ENCODE results near the gene RAP1A. TPM values are rescaled to one million over a fixed set of nuclear protein-coding genes. Genes with fewer than 3 reads are reported as not detected.
"Not testable (repeated sequence)": the region's sequence is repeated elsewhere in the genome, so short reads cannot be mapped to it uniquely, and the experiment has no call there.

RAP1A gene
- polyA plus RNA-seq, 1 experiment = 78.1 TPM

DNA sequence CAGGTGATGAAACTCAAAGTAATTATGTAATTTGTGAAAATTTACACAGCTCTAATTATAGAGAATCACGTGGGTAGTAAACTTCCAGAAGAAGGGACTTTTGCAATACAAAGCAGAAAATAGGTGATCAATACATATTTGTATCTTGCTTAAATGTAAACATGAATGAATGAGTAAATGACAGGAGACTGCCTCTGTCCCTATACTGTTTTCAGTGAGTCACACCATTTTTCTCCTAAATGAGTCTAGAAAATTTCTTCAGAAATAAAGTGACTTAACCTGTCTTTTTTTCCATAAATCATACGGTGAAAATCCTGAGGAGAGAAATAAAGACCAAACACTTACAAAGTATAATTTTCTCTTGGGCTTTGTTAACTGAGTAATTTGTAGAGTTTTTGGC, 11.9 kb downstream of the RAP1A start:
- DNase-seq (ENCODE audit: low read depth, low spot score) = no peak
- Histone ChIP-seq H3K9me3 (ENCODE audit: control insufficient read depth, insufficient read depth, low read length) (no peaks in the 10 kb centered on the region), H3K27me3 (ENCODE audit: control insufficient read depth, insufficient read depth, low read length) (no peaks in the 10 kb centered on the region), H3K4me3 (ENCODE audit: low read depth, low read length) (no peak overlapping the region), H3K27ac (ENCODE audit: low read depth, low read length) (no peak overlapping the region)
- ChIA-PET CTCF (interaction anchor here (2.8 kb wide), 1 partner anchor 123 kb away, joined by 8 read pairs; no protein-coding TSS in a partner anchor), POLR2A (no interaction called here)
- TF ChIP-seq, protein P1, sequence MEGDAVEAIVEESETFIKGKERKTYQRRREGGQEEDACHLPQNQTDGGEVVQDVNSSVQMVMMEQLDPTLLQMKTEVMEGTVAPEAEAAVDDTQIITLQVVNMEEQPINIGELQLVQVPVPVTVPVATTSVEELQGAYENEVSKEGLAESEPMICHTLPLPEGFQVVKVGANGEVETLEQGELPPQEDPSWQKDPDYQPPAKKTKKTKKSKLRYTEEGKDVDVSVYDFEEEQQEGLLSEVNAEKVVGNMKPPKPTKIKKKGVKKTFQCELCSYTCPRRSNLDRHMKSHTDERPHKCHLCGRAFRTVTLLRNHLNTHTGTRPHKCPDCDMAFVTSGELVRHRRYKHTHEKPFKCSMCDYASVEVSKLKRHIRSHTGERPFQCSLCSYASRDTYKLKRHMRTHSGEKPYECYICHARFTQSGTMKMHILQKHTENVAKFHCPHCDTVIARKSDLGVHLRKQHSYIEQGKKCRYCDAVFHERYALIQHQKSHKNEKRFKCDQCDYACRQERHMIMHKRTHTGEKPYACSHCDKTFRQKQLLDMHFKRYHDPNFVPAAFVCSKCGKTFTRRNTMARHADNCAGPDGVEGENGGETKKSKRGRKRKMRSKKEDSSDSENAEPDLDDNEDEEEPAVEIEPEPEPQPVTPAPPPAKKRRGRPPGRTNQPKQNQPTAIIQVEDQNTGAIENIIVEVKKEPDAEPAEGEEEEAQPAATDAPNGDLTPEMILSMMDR (IDR thresholded peaks at IDR 0.05; ENCODE audit: low read depth, low read length) = no peak

DNA sequence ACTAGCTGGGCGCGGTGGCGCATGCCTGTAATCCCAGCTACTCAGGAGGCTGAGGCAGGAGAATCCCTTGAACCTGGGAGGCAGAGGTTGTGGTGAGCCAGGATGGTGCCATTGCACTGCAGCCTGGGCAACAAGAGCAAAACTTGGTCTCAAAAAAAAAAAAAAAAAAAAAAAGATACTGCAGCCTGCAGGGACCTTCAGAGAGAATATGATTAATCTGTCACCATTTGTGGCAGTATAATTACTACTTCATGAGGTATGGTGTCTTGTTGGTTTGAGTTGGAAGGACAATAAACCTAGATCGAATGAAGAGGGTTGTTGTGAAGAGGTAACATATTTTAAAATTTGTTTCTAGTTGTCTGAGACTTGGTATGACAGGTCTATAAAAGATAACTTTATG, 13.2 kb downstream of the RAP1A start:
- H3K4me3 ChIP-seq (ENCODE audit: low read depth, low read length); H3K27me3 ChIP-seq (ENCODE audit: control insufficient read depth, insufficient read depth, low read length); H3K27ac ChIP-seq (ENCODE audit: low read depth, low read length); H3K9me3 ChIP-seq (ENCODE audit: control insufficient read depth, insufficient read depth, low read length); DNase-seq (ENCODE audit: low read depth, low spot score); CTCF ChIA-PET; POLR2A ChIA-PET: not testable (repeated sequence)

DNA sequence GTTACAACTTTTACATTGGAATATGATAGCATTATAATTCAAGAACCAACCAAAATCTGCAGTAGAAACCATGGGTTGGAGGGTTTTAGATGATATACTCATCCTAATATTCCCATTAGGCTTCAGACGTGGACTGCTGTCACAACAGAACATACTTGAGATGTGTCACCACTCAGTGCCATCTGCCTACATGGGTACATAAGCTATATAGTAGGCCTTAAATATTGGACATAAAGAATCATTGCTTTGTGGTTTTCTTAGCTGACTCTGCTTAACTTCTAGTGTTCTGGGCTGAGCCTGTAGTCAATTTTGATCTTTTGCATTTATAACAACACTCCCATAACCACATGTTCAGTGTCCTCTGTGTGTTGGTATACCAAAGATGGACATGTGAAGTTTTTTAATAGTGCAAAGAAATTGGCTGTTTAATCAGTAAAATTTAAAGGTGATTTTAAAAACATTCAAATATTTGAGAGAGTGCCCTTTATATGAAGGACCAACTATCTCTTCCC, 14.2 kb downstream of the RAP1A start:
- DNase-seq (ENCODE audit: low read depth, low spot score) = no peak
- ChIA-PET POLR2A (no interaction called here), CTCF (no interaction called here)

DNA sequence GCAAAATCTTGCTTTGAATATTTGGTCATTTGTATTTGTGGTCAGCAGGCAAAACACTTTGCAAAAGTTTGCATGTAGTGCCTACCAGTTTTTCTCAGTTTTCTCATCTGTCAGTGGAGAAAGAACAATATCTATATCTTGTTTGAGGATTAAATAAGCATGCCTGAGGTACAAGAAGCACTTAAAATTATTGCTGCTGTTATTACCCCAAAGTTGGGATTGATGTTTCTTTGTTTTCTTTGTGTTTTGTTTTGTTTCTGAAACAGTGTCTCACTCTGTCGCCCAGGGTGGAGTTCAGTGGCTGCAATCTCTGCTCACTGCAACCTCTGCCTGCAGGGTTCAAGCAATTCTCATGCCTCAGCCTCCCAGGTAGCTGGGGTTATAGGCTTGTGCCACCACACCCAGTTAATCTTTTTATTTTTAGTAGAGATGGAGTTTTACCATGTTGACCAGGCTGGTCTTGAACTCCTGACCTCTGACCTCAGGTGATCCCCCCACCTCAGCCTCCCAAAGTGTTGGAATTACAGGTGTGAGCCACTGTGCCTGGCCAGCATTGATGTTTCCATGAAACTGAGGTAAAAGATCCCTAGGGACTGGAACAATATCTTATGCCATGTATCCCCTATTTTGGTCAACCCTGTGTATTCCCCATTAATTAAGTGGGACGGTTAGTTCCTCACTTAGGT, 15.9 kb downstream of the RAP1A start:
- ChIA-PET CTCF (interaction anchor here (0.6 kb wide), 1 partner anchor 184 kb away, joined by 3 read pairs; no protein-coding TSS in a partner anchor), POLR2A (no interaction called here)
- DNase-seq (ENCODE audit: low read depth, low spot score) = no peak

More for the DNA sequence above, 14.2 kb downstream of the RAP1A start:
- Histone ChIP-seq H3K27me3 (ENCODE audit: control insufficient read depth, insufficient read depth, low read length) (no peaks in the 10 kb centered on the region), H3K27ac (ENCODE audit: low read depth, low read length) (no peak overlapping the region), H3K4me3 (ENCODE audit: low read depth, low read length) (no peak overlapping the region), H3K9me3 (ENCODE audit: control insufficient read depth, insufficient read depth, low read length) (no peaks in the 10 kb centered on the region)
- TF ChIP-seq, protein P1 (IDR thresholded peaks at IDR 0.05; ENCODE audit: low read depth, low read length) = no peak

DNA sequence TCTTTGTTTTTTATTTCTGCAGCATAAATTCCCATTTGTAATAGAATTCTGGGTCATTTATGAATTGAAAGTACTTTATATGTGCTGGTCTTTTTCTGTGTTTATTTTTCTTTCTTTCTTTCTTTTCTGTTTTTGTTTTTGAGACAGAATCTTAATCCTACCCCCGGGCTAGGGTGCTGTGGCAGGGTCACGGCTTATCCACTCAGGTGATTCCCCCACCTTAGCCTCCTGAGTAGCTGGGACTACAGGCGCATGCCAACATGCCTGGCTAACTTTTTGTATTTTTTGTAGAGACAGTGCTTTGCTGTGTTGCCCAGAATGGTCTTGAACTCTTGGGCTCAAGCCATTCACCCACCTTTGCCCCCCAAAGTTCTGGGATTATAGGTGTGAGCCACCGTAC, 18.7 kb downstream of the RAP1A start:
- Histone ChIP-seq H3K4me3 (ENCODE audit: low read depth, low read length) (no peak overlapping the region), H3K27ac (ENCODE audit: low read depth, low read length) (no peak overlapping the region), H3K9me3 (ENCODE audit: control insufficient read depth, insufficient read depth, low read length) (no peaks in the 10 kb centered on the region), H3K27me3 (ENCODE audit: control insufficient read depth, insufficient read depth, low read length) (no peaks in the 10 kb centered on the region)
- TF ChIP-seq, protein P1 (IDR thresholded peaks at IDR 0.05; ENCODE audit: low read depth, low read length) = no peak
- ChIA-PET CTCF (interaction anchor here (2.1 kb wide), 1 partner anchor 130 kb away, joined by 8 read pairs; no protein-coding TSS in a partner anchor), POLR2A (no interaction called here)
- no peak for DNase-seq (ENCODE audit: low read depth, low spot score)

More for the DNA sequence above, 15.9 kb downstream of the RAP1A start:
- no peaks in the 10 kb centered on the region for H3K27me3 ChIP-seq (ENCODE audit: control insufficient read depth, insufficient read depth, low read length)
- H3K9me3 ChIP-seq (ENCODE audit: control insufficient read depth, insufficient read depth, low read length) = no peaks in the 10 kb centered on the region
- H3K27ac ChIP-seq (ENCODE audit: low read depth, low read length) = no peak overlapping the region
- TF ChIP-seq, protein P1 (IDR thresholded peaks at IDR 0.05; ENCODE audit: low read depth, low read length) = no peak
- H3K4me3 ChIP-seq (ENCODE audit: low read depth, low read length) = no peak overlapping the region
